RWPE1 (cell line): ENCODE results near the gene CALHM2.
"Not testable (repeated sequence)": the region's sequence is repeated elsewhere in the genome, so short reads cannot be mapped to it uniquely, and the experiment has no call there.

Experiments
- CTCF ChIA-PET: fragments of 350-600 bp; sonication (Branson Sonifier 250); formaldehyde crosslinking; extraction: SDS; loops from one replicate; lab custom pipeline; 2021; lab: Yijun Ruan, JAX
- POLR2A ChIA-PET: fragments of 400-600 bp; formaldehyde crosslinking; extraction: SDS; loops from one replicate; lab custom pipeline; 2020; ENCODE audit warnings: antibody characterized with exemption; ENCODE audit not compliant: low non-redundant PET; lab: Yijun Ruan, JAX
- DNase-seq: peaks from one replicate; pipeline ENCODE4 v3.0.0; 2012; ENCODE audit warnings: low spot score
- H3K27ac ChIP-seq: fragments of 450-650 bp; 2 replicates; pipeline ENCODE4 v1.5.1; 2017
- TF ChIP-seq, protein P1 (sequence below): fragments of 450-650 bp; conservative IDR thresholded peaks from 2 replicates; pipeline ENCODE4 v1.5.1; 2017; ENCODE audit warnings: low read depth, mild to moderate bottlenecking

The CALHM2 gene

DNA sequence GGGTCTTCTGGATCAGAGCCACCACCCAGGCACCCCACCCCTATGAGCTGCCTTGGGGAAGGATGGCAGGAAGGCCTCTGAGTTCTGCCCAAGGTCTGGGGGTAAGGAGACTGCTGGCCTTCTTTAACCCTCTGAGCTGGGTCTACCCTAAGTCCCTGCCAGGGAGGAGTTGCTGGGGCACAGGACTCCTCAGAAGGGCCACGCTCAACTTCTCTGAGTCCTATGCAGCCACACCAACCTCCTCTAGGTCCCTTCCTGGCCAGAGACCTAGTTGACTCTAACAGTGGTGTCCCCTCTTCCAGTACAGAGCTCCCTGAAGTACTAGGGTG is 38.8 kb upstream of the CALHM2 start:
- ChIA-PET CTCF (interaction anchor here (1.0 to 1.1 kb wide), 2 partner anchors 10 to 74 kb away, joined by 4 read pairs; no protein-coding TSS in a partner anchor), POLR2A (interaction anchor here (0.5 kb wide), 1 partner anchor 12 kb away, joined by 3 read pairs; no protein-coding TSS in a partner anchor)
- TF ChIP-seq, protein P1, sequence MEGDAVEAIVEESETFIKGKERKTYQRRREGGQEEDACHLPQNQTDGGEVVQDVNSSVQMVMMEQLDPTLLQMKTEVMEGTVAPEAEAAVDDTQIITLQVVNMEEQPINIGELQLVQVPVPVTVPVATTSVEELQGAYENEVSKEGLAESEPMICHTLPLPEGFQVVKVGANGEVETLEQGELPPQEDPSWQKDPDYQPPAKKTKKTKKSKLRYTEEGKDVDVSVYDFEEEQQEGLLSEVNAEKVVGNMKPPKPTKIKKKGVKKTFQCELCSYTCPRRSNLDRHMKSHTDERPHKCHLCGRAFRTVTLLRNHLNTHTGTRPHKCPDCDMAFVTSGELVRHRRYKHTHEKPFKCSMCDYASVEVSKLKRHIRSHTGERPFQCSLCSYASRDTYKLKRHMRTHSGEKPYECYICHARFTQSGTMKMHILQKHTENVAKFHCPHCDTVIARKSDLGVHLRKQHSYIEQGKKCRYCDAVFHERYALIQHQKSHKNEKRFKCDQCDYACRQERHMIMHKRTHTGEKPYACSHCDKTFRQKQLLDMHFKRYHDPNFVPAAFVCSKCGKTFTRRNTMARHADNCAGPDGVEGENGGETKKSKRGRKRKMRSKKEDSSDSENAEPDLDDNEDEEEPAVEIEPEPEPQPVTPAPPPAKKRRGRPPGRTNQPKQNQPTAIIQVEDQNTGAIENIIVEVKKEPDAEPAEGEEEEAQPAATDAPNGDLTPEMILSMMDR: no peak
- no peak overlapping the region for H3K27ac ChIP-seq
- DNase-seq: no peak

DNA sequence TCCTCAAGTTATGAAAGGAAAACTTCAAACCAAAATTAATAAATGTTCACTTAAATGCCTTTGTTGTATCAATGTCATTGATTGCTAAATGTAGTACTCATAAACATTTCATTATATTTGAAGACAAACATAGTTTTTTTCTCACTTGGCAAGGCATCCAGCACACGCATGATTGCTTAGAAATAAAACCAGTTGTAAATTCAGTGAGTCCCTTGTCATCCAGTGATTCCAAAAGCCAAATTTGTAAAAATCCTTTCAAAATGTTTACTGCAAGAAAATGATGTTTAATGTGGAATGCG is 35.2 kb upstream of the CALHM2 start:
- TF ChIP-seq, protein P1: no peak
- ChIA-PET POLR2A (no interaction called here), CTCF (no interaction called here)
- DNase-seq: no peak
- no peak overlapping the region for H3K27ac ChIP-seq

DNA sequence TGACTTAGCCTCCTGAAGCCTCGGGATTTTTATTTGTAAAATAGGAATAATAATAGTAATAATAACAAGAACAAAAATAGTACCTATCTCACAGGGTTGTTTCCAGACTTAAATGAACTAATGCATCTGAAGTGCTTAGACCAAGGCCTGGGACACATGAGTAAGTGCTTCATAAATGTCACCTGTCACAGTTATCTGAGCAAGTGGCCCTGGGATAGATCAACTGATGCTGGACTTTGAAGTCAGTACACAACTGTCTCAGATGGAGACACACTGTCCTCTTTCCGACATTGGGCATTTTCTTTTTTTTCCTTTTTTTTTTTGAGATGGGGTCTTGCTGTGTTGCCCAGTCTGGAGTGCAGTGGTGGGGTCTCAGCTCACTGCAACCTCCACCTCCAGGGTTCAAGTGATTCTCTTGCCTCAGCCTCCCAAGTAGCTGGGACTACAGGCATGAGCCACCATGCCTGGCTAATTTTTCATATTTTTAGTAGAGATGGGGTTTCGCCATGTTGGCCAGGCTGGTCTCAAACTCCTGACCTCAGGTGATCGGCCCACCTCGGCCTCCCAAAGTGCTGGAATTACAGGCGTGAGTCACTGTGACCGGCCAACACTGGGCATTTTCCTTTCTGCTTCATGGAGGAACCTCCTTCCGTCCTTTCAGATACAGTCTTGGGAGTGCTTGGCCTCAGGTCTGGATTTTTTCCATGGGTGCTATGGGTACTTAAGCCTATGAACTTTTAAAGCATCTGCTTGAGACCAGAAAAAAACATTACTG is 34.7 kb upstream of the CALHM2 start:
- POLR2A ChIA-PET, DNase-seq, H3K27ac ChIP-seq: not testable (repeated sequence)
- CTCF ChIA-PET: interaction anchor here (1.0 to 2.0 kb wide), 5 partner anchors 10 to 72 kb away, joined by 4 to 15 read pairs (median 6); no protein-coding TSS in a partner anchor

GRCh38 chr10:103481974-103482531 is 29.9 kb upstream of the CALHM2 start:
- CTCF ChIA-PET: interaction anchor here (0.7 to 1.2 kb wide), 2 partner anchors 66 to 74 kb away, joined by 3 to 6 read pairs; no protein-coding TSS in a partner anchor
- POLR2A ChIA-PET: no interaction called here
- TF ChIP-seq, protein P1: peak; percentile 55
- no peak overlapping the region for H3K27ac ChIP-seq
- DNase-seq: peak; percentile 63

DNA sequence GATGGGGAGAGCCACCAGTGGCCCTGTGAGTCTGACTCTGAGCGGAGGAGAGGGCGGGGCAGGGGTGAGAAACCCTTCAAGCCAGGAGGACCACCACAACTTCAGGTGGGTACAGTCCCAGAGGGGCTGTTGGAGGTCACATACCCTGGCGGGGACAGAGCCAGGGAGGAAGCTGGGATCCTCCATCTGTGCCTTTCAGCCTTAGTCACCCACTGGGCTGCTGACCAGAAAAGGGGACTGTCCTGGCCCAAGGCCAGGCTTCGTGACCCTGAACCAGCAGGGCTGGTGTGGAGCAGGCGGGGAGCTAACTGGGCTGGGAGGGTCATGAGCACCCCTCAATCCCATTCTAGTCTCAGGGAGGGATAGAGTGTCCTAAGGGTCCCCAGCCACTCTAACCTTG is 28.4 kb upstream of the CALHM2 start:
- H3K27ac ChIP-seq: peak overlapping the region; percentile 0; the same call in 1 of the 2 replicates
- TF ChIP-seq, protein P1: no peak
- CTCF ChIA-PET: interaction anchor here (0.9 to 1.2 kb wide), 3 partner anchors 9 to 205 kb away, joined by 4 to 6 read pairs (median 4); no protein-coding TSS in a partner anchor
- DNase-seq: no peak
- POLR2A ChIA-PET: no interaction called here

DNA sequence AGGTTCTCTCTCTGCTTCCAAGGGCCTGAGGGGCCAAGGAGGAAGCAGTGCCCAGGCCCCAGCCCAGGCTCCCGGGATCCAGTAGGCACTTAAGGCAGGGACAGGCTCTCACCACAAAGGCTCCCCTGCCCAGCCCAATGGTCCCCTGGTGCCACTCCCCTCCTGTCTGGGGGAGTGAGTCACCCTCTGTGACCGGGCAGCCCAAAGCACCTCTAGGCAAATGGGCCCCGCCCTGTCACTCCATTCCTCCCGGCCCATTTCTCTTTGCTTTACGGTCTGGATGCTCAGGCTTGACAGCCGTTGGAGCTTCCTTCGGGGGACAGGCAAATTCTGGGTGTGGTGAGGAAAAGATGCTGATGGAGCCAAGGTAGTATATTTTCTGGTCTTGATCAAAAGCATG is 27.0 kb upstream of the CALHM2 start, which contains the start of gene CALHM3:
Gene CALHM3, minus strand, starts transcription at position 106 of the 400 bp plus-strand sequence. CDS start 208 bp downstream, outside the sequence.
- ChIA-PET CTCF (no interaction called here), POLR2A (no interaction called here)

More for the DNA sequence above, 27.0 kb upstream of the CALHM2 start, which contains the start of gene CALHM3:
- TF ChIP-seq, protein P1: no peak
- DNase-seq: peak; percentile 75
- peak within 1 kb of the TSS; percentile 30 for H3K27ac ChIP-seq
